ACC112 (cell line): ENCODE data around the gene SLC26A3.

Experiments used
- H2AFZ ChIP-seq: fragments of 200-600 bp; sonication (generic); one replicate; pipeline ENCODE4 v1.6.0; 2017; ENCODE audit warnings: antibody characterized with exemption, low read length; ENCODE audit not compliant: unreplicated experiment
- H3K27ac ChIP-seq: fragments of 200-600 bp; sonication (generic); 2 replicates; pipeline ENCODE4 v1.5.1; 2014; ENCODE audit warnings: low read depth, mild to moderate bottlenecking, antibody characterized with exemption, low read length, moderate library complexity
- H3K27me3 ChIP-seq: fragments of 200-600 bp; sonication (generic); 2 replicates; pipeline ENCODE4 v1.6.1; 2014; ENCODE audit warnings: mild to moderate bottlenecking, antibody characterized with exemption, low read length, moderate library complexity, mixed read lengths; ENCODE audit not compliant: insufficient read depth
- H3K36me3 ChIP-seq: fragments of 200-600 bp; sonication (generic); 2 replicates; pipeline ENCODE4 v1.6.1; 2016; ENCODE audit warnings: mild to moderate bottlenecking, antibody characterized with exemption, low read length, moderate library complexity, mixed read lengths; ENCODE audit not compliant: insufficient read depth
- H3K4me1 ChIP-seq: fragments of 200-600 bp; sonication (generic); one replicate; pipeline ENCODE4 v1.6.1; 2016; ENCODE audit warnings: low read length, mixed read lengths; ENCODE audit not compliant: insufficient read depth, unreplicated experiment, control insufficient read depth
- H3K4me3 ChIP-seq: fragments of 200-600 bp; sonication (generic); 2 replicates; pipeline ENCODE4 v1.5.1; 2014; ENCODE audit warnings: mild to moderate bottlenecking, low read depth, low read length
- H3K79me2 ChIP-seq: fragments of 200-600 bp; sonication (generic); one replicate; pipeline ENCODE4 v1.6.0; 2016; ENCODE audit warnings: low read length; ENCODE audit not compliant: control insufficient read depth, unreplicated experiment, insufficient read depth

SLC26A3 gene

DNA sequence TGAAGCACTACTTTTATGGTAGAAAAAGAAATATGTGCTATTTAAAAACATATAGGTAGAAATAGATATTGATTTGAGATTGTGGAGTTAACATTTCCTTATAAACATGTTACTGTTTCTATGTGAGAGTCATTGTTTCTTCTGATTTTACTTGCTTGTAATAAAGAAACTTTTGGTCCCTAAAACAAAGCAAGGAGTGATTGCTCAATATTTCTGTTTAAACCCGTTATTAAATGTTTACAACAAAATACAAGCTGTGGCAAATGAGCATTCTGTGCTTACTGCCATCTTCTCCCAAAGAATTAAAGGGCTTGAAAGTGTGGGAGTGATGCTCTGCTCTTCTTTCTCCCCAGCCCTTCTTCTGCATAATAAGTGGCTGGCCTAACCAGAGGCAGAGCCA, 81.7 kb downstream of the SLC26A3 start:
- Histone ChIP-seq H2AFZ (no peak overlapping the region), H3K36me3 (no peaks in the 10 kb centered on the region), H3K4me3 (no peak overlapping the region), H3K79me2 (no peaks in the 10 kb centered on the region), H3K4me1 (no peaks in the 10 kb centered on the region), H3K27ac (no peak overlapping the region), H3K27me3 (no peaks in the 10 kb centered on the region)

GRCh38 chr7:107718456-107719193, 84.4 kb downstream of the SLC26A3 start:
- Histone ChIP-seq H3K27ac (no peak overlapping the region), H2AFZ (no peak overlapping the region), H3K79me2 (no peaks in the 10 kb centered on the region)

DNA sequence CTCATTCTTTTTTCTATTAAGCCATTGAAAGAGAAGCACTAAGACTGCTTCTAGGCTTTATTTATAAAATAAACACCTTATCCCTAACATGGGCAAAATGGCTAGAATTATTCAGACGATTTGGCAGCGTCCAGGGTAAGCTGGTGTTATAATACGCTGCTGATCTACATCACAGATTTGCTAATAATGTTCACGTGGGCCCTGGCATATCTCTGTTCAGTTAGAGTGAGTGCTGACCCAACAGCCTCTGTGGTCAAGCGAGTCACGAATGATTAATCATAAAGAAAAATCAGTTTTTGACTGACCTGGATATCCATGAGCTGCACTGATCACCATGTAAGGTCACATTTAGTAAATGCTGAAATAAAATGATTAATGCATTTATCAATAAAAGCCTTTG, 87.5 kb downstream of the SLC26A3 start:
- no peak overlapping the region for H3K4me3 ChIP-seq
- H3K27ac ChIP-seq, result no peak overlapping the region
- H3K36me3 ChIP-seq, result no peaks in the 10 kb centered on the region
- H3K4me1 ChIP-seq, result peaks cover 6% of the 10 kb centered on the region
- no peaks in the 10 kb centered on the region for H3K27me3 ChIP-seq
- H2AFZ ChIP-seq, result no peak overlapping the region
- no peaks in the 10 kb centered on the region for H3K79me2 ChIP-seq

More at GRCh38 chr7:107718456-107719193, 84.4 kb downstream of the SLC26A3 start:
- H3K4me3 ChIP-seq, result no peak overlapping the region
- H3K4me1 ChIP-seq, result peaks cover 6% of the 10 kb centered on the region
- H3K27me3 ChIP-seq, result no peaks in the 10 kb centered on the region
- no peaks in the 10 kb centered on the region for H3K36me3 ChIP-seq
